MM.1S (cell line): Measurements from ENCODE around the gene ELOVL1.

ENCODE experiments used
- EZH2 ChIP-seq: fragments of 300-600 bp; sonication (generic); optimal IDR thresholded peaks from 2 replicates; pipeline ENCODE3; 2017; ENCODE audit warnings: low read depth, mild to moderate bottlenecking, antibody characterized with exemption, low read length, mixed read lengths
- TF ChIP-seq, protein P1 (sequence below): fragments of 300-600 bp; sonication (generic); IDR thresholded peaks from 2 replicates; pipeline ENCODE4 v1.5.1; 2016; ENCODE audit warnings: antibody characterized with exemption, low read length, mixed read lengths

DNA sequence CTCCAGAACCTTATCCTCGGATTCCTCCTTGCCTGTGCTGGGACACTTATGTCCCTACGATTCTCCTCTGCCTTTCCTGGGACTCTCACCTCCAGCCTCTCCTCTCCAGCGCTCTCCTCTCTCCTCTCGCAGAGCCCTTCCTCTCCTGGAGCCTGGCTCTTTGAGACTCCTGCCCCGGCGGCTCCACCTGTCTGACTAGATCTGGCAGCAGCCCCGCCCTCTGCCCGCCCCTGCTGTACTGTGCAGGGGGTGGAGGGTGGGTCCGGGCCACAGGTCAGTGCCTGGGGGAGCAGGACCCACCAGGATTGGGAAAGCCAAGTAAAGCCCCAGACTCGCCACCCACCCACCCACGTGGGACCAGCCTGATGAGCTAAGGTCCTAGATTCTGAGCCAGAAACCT lies 1.6 kb downstream of the ELOVL1 start:
- TF ChIP-seq, protein P1, sequence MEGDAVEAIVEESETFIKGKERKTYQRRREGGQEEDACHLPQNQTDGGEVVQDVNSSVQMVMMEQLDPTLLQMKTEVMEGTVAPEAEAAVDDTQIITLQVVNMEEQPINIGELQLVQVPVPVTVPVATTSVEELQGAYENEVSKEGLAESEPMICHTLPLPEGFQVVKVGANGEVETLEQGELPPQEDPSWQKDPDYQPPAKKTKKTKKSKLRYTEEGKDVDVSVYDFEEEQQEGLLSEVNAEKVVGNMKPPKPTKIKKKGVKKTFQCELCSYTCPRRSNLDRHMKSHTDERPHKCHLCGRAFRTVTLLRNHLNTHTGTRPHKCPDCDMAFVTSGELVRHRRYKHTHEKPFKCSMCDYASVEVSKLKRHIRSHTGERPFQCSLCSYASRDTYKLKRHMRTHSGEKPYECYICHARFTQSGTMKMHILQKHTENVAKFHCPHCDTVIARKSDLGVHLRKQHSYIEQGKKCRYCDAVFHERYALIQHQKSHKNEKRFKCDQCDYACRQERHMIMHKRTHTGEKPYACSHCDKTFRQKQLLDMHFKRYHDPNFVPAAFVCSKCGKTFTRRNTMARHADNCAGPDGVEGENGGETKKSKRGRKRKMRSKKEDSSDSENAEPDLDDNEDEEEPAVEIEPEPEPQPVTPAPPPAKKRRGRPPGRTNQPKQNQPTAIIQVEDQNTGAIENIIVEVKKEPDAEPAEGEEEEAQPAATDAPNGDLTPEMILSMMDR, result no peak
- TF ChIP-seq EZH2, result no peak
